SK-N-SH (cell line): ENCODE measurements around the gene SLC44A5. TPM values are rescaled to one million over a fixed set of nuclear protein-coding genes. Genes with fewer than 3 reads are reported as not detected.

Experiments
- CTCF ChIA-PET: fragments of 300-600, 350-600 bp; formaldehyde crosslinking; extraction: SDS; loops from one replicate; lab custom pipeline; 2021; lab: Yijun Ruan, JAX
- POLR2A ChIA-PET: fragments of 350-600 bp; sonication (Branson Sonifier 250); formaldehyde crosslinking; extraction: SDS; loops from one replicate; lab custom pipeline; 2020; ENCODE audit warnings: antibody characterized with exemption, inconsistent platforms; lab: Yijun Ruan, JAX
- DNase-seq: peaks from one replicate; pipeline ENCODE4 v3.0.0; 2012
- H2AFZ ChIP-seq: fragments of 200-600 bp; sonication (generic); 2 replicates; pipeline ENCODE4 v1.8.1; 2016; ENCODE audit warnings: antibody characterized with exemption, mild to moderate bottlenecking, low read depth
- H3F3A ChIP-seq: fragments of 200-600 bp; sonication (generic); replicated peaks from 2 replicates; pipeline ENCODE3; 2016; ENCODE audit warnings: antibody characterized with exemption, mild to moderate bottlenecking; ENCODE audit not compliant: insufficient read depth
- H3K27ac ChIP-seq, 2 experiments: fragments of 200-500 bp in 1 of 2; fragments of 200-600 bp in 1 of 2; sonication (Bioruptor generic) in 1 of 2; sonication (generic), shearing (Covaris generic) in 1 of 2; 2 replicates each; pipeline versions ENCODE4 v1.5.1 to v1.6.1; 2014 to 2016; ENCODE audit warnings: low read depth in 2 of 2, inconsistent platforms in 1 of 2, low read length in 1 of 2, mild to moderate bottlenecking in 1 of 2, mixed read lengths in 1 of 2
- H3K27me3 ChIP-seq: fragments of 200-600 bp; sonication (generic), shearing (Covaris generic); 2 replicates; pipeline ENCODE4 v1.6.1; 2016; ENCODE audit warnings: mixed run types; ENCODE audit not compliant: insufficient read depth
- H3K36me3 ChIP-seq, 2 experiments: fragments of 200-500 bp in 1 of 2; fragments of 200-600 bp in 1 of 2; sonication (Bioruptor generic) in 1 of 2; sonication (generic) in 1 of 2; replicated peaks in 1 of 2; 2 replicates each; pipeline versions ENCODE3 to v1.5.1; 2014 to 2016; ENCODE audit warnings: low read length in 1 of 2, mild to moderate bottlenecking in 1 of 2; ENCODE audit not compliant: insufficient read depth in 2 of 2, control insufficient read depth in 1 of 2
- H3K4me1 ChIP-seq, 2 experiments: fragments of 200-500 bp in 1 of 2; fragments of 200-600 bp in 1 of 2; sonication (Bioruptor generic) in 1 of 2; sonication (generic), shearing (Covaris generic) in 1 of 2; 2 replicates each; pipeline versions ENCODE4 v1.5.1 to v1.6.1; 2014 to 2016; ENCODE audit warnings: low read depth in 1 of 2, low read length in 1 of 2, mixed run types in 1 of 2; ENCODE audit not compliant: insufficient read depth in 2 of 2, control insufficient read depth in 1 of 2
- H3K4me2 ChIP-seq: fragments of 200-600 bp; sonication (generic), shearing (Covaris generic); 2 replicates; pipeline ENCODE4 v1.6.1; 2017; ENCODE audit warnings: mixed run types
- H3K4me3 ChIP-seq, 2 experiments: fragments of 200-500 bp in 1 of 2; fragments of 200-600 bp in 1 of 2; sonication (Bioruptor generic) in 1 of 2; sonication (generic), shearing (Covaris generic) in 1 of 2; 2 replicates each; pipeline versions ENCODE4 v1.5.1 to v1.8.1; 2014 to 2016; ENCODE audit warnings: low read depth in 2 of 2, inconsistent platforms in 1 of 2, low read length in 1 of 2, mild to moderate bottlenecking in 1 of 2, mixed read lengths in 1 of 2, moderate library complexity in 1 of 2
- H3K79me2 ChIP-seq: fragments of 200-600 bp; sonication (generic); 2 replicates; pipeline ENCODE4 v1.8.1; 2017; ENCODE audit warnings: mild to moderate bottlenecking; ENCODE audit not compliant: insufficient read depth
- H3K9ac ChIP-seq: fragments of 200-600 bp; sonication (generic); 2 replicates; pipeline ENCODE4 v1.6.1; 2017; ENCODE audit warnings: mixed run types
- H3K9me2 ChIP-seq: fragments of 200-600 bp; sonication (generic); 2 replicates; pipeline ENCODE4 v1.6.1; 2017; ENCODE audit warnings: mixed run types
- H3K9me3 ChIP-seq: fragments of 200-600 bp; sonication (generic); 2 replicates; pipeline ENCODE4 v1.6.1; 2017; ENCODE audit warnings: mixed run types, mild to moderate bottlenecking, moderate library complexity
- H4K20me1 ChIP-seq: fragments of 200-600 bp; sonication (generic); 2 replicates; pipeline ENCODE4 v1.6.1; 2017; ENCODE audit warnings: mild to moderate bottlenecking, mixed run types; ENCODE audit not compliant: insufficient read depth
- CTCF ChIP-seq: fragments of 200-600 bp; sonication (generic); IDR thresholded peaks from 2 replicates; pipeline ENCODE4 v1.6.1; 2017; ENCODE audit warnings: antibody characterized with exemption, mild to moderate bottlenecking, moderate library complexity
- ELF1 ChIP-seq: IDR thresholded peaks from 2 replicates; pipeline ENCODE4 v1.4.0; 2012
- EZH2phosphoT487 ChIP-seq: fragments of 200-600 bp; sonication (generic); IDR thresholded peaks from 2 replicates; pipeline ENCODE4 v1.6.1; 2017; ENCODE audit warnings: low read depth, mixed run types, mild to moderate bottlenecking, antibody characterized with exemption, moderate library complexity, borderline replicate concordance
- FOSL2 ChIP-seq: IDR thresholded peaks from 2 replicates; pipeline ENCODE4 v1.4.0; 2012; ENCODE audit warnings: low read depth, mild to moderate bottlenecking, moderate library complexity, borderline replicate concordance
- GABPA ChIP-seq: IDR thresholded peaks from 2 replicates; pipeline ENCODE4 v1.4.0; 2012; ENCODE audit warnings: low read depth, mild to moderate bottlenecking
- GATA2 ChIP-seq: sonication (generic); formaldehyde crosslinking; IDR thresholded peaks from 2 replicates; pipeline ENCODE4 v1.5.0; 2020; ENCODE audit warnings: mild to moderate bottlenecking, missing genetic modification reagents
- IRF3 ChIP-seq: fragments of 150-350 bp; IDR thresholded peaks from 2 replicates; pipeline ENCODE4 v1.6.1; 2016; ENCODE audit warnings: mild to moderate bottlenecking, low read depth, low read length
- MEF2A ChIP-seq: IDR thresholded peaks from 2 replicates; pipeline ENCODE4 v1.4.0; 2012; ENCODE audit warnings: low read depth, borderline replicate concordance
- MXI1 ChIP-seq: IDR thresholded peaks from 2 replicates; pipeline ENCODE4 v1.6.1; 2012; ENCODE audit warnings: mild to moderate bottlenecking, low read depth, low read length, improper control_type of control experiment
- RCOR1 ChIP-seq: fragments of 150-350 bp; IDR thresholded peaks from 2 replicates; pipeline ENCODE4 v1.6.1; 2017; ENCODE audit warnings: antibody characterized with exemption, low read length
- RXRA ChIP-seq: IDR thresholded peaks from 2 replicates; pipeline ENCODE4 v1.4.0; 2012; ENCODE audit warnings: low read depth, mild to moderate bottlenecking, borderline replicate concordance
- SIN3A ChIP-seq: IDR thresholded peaks from 2 replicates; pipeline ENCODE4 v1.6.1; 2012; ENCODE audit warnings: low read depth, mild to moderate bottlenecking, low read length, moderate library complexity, borderline replicate concordance
- TAF1 ChIP-seq: IDR thresholded peaks from 2 replicates; pipeline ENCODE4 v1.6.1; 2012; ENCODE audit warnings: low read depth, mild to moderate bottlenecking, low read length, moderate library complexity, borderline replicate concordance
- TCF12 ChIP-seq: IDR thresholded peaks from 2 replicates; pipeline ENCODE4 v1.4.0; 2012
- USF1 ChIP-seq: IDR thresholded peaks from 2 replicates; pipeline ENCODE4 v1.4.0; 2012; ENCODE audit warnings: low read depth, borderline replicate concordance
- YY1 ChIP-seq: IDR thresholded peaks from 2 replicates; pipeline ENCODE4 v1.4.0; 2012; ENCODE audit warnings: low read depth, mild to moderate bottlenecking
- ZBTB33 ChIP-seq: IDR thresholded peaks from 2 replicates; pipeline ENCODE4 v1.4.0; 2012; ENCODE audit warnings: low read depth, borderline replicate concordance
- WGBS: methylation state at CpG from one replicate; pipeline ENCODE4 v1.1.6; 2017; ENCODE audit warnings: low lambda C conversion rate; 5-methylcytosine and 5-hydroxymethylcytosine counted together
- polyA plus RNA-seq, 3 experiments: library from polyadenylated mRNA; depleted of rRNA; stranded (reverse); fragments of >200 nt; gene quantifications; 2 replicates each; pipeline ENCODE4 v1.2.3, GENCODE V29; 2012

The SLC44A5 gene
- polyA plus RNA-seq, 1 of the 3 experiments (the other 2 are of a cell fraction): 4.9 TPM

GRCh38 chr1:75616436-75617433, 5.8 kb upstream of the SLC44A5 start:
- Histone ChIP-seq H3K27ac (peak overlapping the region in 1 of 2 experiments; percentile 11; a peak in 1 of 4 replicates), H3F3A (no peaks in the 10 kb centered on the region), H3K9ac (peak overlapping the region; percentile 30; the same call in 1 of the 2 replicates), H3K4me3 (peak overlapping the region; percentile 73 to 87), H4K20me1 (no peaks in the 10 kb centered on the region), H3K79me2 (no peaks in the 10 kb centered on the region; the same call in 1 of the 2 replicates), H3K27me3 (no peaks in the 10 kb centered on the region), H3K9me2 (no peaks in the 10 kb centered on the region), H2AFZ (peak overlapping the region; percentile 58; the same call in 1 of the 2 replicates), H3K4me1 (peaks cover 0 to 13% of the 10 kb centered on the region in 2 experiments; a peak in 2 of 4 replicates), H3K4me2 (peak overlapping the region; percentile 95), H3K9me3 (no peaks in the 10 kb centered on the region), H3K36me3 (no peaks in the 10 kb centered on the region)
- DNase-seq: no peak
- WGBS: 58% methylated on average over 39 of the region's 39 CpGs
- CTCF ChIA-PET: interaction anchor here (1.0 to 6.7 kb wide), 5 partner anchors 14 to 383 kb away, joined by 3 to 55 read pairs (median 3); no protein-coding TSS in a partner anchor
- TF ChIP-seq CTCF: no peak
- no peak for TF ChIP-seq RXRA
- no peak for TF ChIP-seq EZH2phosphoT487
- no peak for TF ChIP-seq GATA2 (CRISPR knock-in tag)
- TF ChIP-seq TCF12: no peak
- TF ChIP-seq IRF3: no peak
- TF ChIP-seq RCOR1: no peak
- TF ChIP-seq GABPA: no peak
- TF ChIP-seq SIN3A: no peak
- no peak for TF ChIP-seq TAF1
- no peak for TF ChIP-seq ELF1
- TF ChIP-seq USF1: no peak
- TF ChIP-seq ZBTB33: no peak
- TF ChIP-seq FOSL2: no peak
- no peak for TF ChIP-seq MEF2A
- TF ChIP-seq MXI1: no peak
- TF ChIP-seq YY1: no peak
- POLR2A ChIA-PET: interaction anchor here (1.0 to 1.7 kb wide), 2 partner anchors 8 to 194 kb away, joined by 3 to 6 read pairs; no protein-coding TSS in a partner anchor
